Neural progenitor cell (in vitro differentiated cells): ENCODE data around the gene ACKR3. TPM values are rescaled to one million over a fixed set of nuclear protein-coding genes. Genes with fewer than 3 reads are reported as not detected.
A peak's percentile ranks its signal among the peaks of the same experiment; 100 is the strongest.

Experiments used
- DNase-seq: peaks from one replicate; pipeline ENCODE4 v3.0.0-alpha.2; 2016; ENCODE audit warnings: low spot score
- H2AFZ ChIP-seq: fragments of 200-600 bp; sonication (generic); replicated peaks from 2 replicates; pipeline ENCODE4 v1.6.1; 2016; ENCODE audit warnings: antibody characterized with exemption
- H3F3A ChIP-seq: fragments of 200-600 bp; sonication (generic); 2 replicates; pipeline ENCODE4 v1.6.1; 2016; ENCODE audit warnings: antibody characterized with exemption, low read depth
- H3K27ac ChIP-seq: fragments of 200-600 bp; sonication (generic); 2 replicates; pipeline ENCODE4 v1.5.1; 2016; ENCODE audit warnings: mild to moderate bottlenecking
- H3K27me3 ChIP-seq: fragments of 200-600 bp; sonication (generic); 2 replicates; pipeline ENCODE4 v1.6.1; 2016; ENCODE audit warnings: mild to moderate bottlenecking, moderate library complexity
- H3K36me3 ChIP-seq: fragments of 200-600 bp; sonication (generic); 2 replicates; pipeline ENCODE4 v1.5.1; 2016
- H3K4me1 ChIP-seq: fragments of 200-600 bp; sonication (generic); 2 replicates; pipeline ENCODE4 v1.6.1; 2016; ENCODE audit warnings: mixed run types
- H3K4me2 ChIP-seq: fragments of 200-600 bp; sonication (generic); 2 replicates; pipeline ENCODE4 v1.6.1; 2016
- H3K4me3 ChIP-seq: fragments of 200-600 bp; sonication (generic); 2 replicates; pipeline ENCODE4 v1.5.1; 2016
- H3K79me2 ChIP-seq: fragments of 200-600 bp; sonication (generic); 2 replicates; pipeline ENCODE4 v1.6.1; 2016; ENCODE audit warnings: low read depth
- H3K9ac ChIP-seq: fragments of 200-600 bp; sonication (generic); 2 replicates; pipeline ENCODE4 v1.6.1; 2016
- H3K9me3 ChIP-seq: fragments of 200-600 bp; sonication (generic); 2 replicates; pipeline ENCODE4 v1.5.1; 2016; ENCODE audit warnings: low read depth
- H4K20me1 ChIP-seq: fragments of 200-600 bp; sonication (generic); 2 replicates; pipeline ENCODE4 v1.6.1; 2016; ENCODE audit warnings: low read depth
- H3K27ac Mint-ChIP-seq: 3 replicates; pipeline ENCODE4 v1.8.0; 2021; ENCODE audit warnings: mixed read lengths
- H3K27me3 Mint-ChIP-seq: 2 replicates; pipeline ENCODE4 v1.8.0; 2022; ENCODE audit warnings: low read depth, mild to moderate bottlenecking, inconsistent platforms, moderate library complexity, mixed read lengths; ENCODE audit not compliant: insufficient read depth
- H3K36me3 Mint-ChIP-seq: 3 replicates; pipeline ENCODE4 v1.8.0; 2021; ENCODE audit warnings: mixed read lengths
- H3K4me1 Mint-ChIP-seq: 3 replicates; pipeline ENCODE4 v1.8.0; 2021; ENCODE audit warnings: mixed read lengths
- H3K4me3 Mint-ChIP-seq: 3 replicates; pipeline ENCODE4 v1.8.0; 2021; ENCODE audit warnings: mild to moderate bottlenecking, moderate library complexity, mixed read lengths
- H3K9me3 Mint-ChIP-seq: 3 replicates; pipeline ENCODE4 v1.8.0; 2020; ENCODE audit warnings: mixed read lengths
- CTCF ChIP-seq: fragments of 200-600 bp; sonication (generic); IDR thresholded peaks from 2 replicates; pipeline ENCODE4 v1.5.1; 2017; ENCODE audit warnings: antibody characterized with exemption, mild to moderate bottlenecking
- EZH2 ChIP-seq: fragments of 200-600 bp; sonication (generic); IDR thresholded peaks from 2 replicates; pipeline ENCODE4 v1.6.1; 2017; ENCODE audit warnings: antibody characterized with exemption, mild to moderate bottlenecking, moderate library complexity
- EZH2phosphoT487 ChIP-seq: fragments of 200-600 bp; sonication (generic); IDR thresholded peaks from 2 replicates; pipeline ENCODE4 v1.6.1; 2017; ENCODE audit warnings: antibody characterized with exemption
- total RNA-seq: library from RNA; depleted of rRNA; stranded (reverse); fragments of >200 nt; gene quantifications from 2 replicates; pipeline ENCODE4 v1.2.3, GENCODE V29; 2015; ENCODE audit warnings: low replicate concordance

The ACKR3 gene
- total RNA-seq, 1 donor from 2014 or later: 1.6 TPM

- H3K4me1 Mint-ChIP-seq: peaks cover 25% of the 10 kb centered on the region
- no peak for DNase-seq
Observed at GRCh38 chr2:236562434-236562833, 7.2 kb upstream of the ACKR3 start.

GRCh38 chr2:236563953-236564352, 5.7 kb upstream of the ACKR3 start:
- H3K4me1 ChIP-seq: peaks cover 21% of the 10 kb centered on the region
- peaks cover 45% of the 10 kb centered on the region for H3K27me3 ChIP-seq
- no peak overlapping the region for H3K4me2 ChIP-seq
- peaks cover 15% of the 10 kb centered on the region for H3F3A ChIP-seq
- no peaks in the 10 kb centered on the region for H3K36me3 ChIP-seq
- H3K9ac ChIP-seq: no peak overlapping the region
- no peak overlapping the region for H3K27ac ChIP-seq
- Mint-ChIP-seq H3K27me3 (peaks cover 21% of the 10 kb centered on the region), H3K4me3 (no peak overlapping the region), H3K27ac (no peak overlapping the region), H3K4me1 (peaks cover 34% of the 10 kb centered on the region), H3K9me3 (peaks cover 11% of the 10 kb centered on the region), H3K36me3 (peaks cover 2% of the 10 kb centered on the region)
- no peaks in the 10 kb centered on the region for H3K9me3 ChIP-seq
- no peaks in the 10 kb centered on the region for H4K20me1 ChIP-seq
- no peak overlapping the region for H3K4me3 ChIP-seq
- H3K79me2 ChIP-seq: no peaks in the 10 kb centered on the region
- DNase-seq: no peak
- H2AFZ ChIP-seq: no peak overlapping the region
- TF ChIP-seq EZH2phosphoT487: no peak
- TF ChIP-seq CTCF: no peak
- no peak for TF ChIP-seq EZH2

More at GRCh38 chr2:236562434-236562833, 7.2 kb upstream of the ACKR3 start:
- Mint-ChIP-seq H3K27ac (no peak overlapping the region), H3K36me3 (peaks cover 2% of the 10 kb centered on the region), H3K9me3 (peaks cover 11% of the 10 kb centered on the region), H3K27me3 (peaks cover 21% of the 10 kb centered on the region), H3K4me3 (no peak overlapping the region)
- H3K79me2 ChIP-seq: no peaks in the 10 kb centered on the region
- TF ChIP-seq EZH2: no peak
- TF ChIP-seq EZH2phosphoT487: no peak
- TF ChIP-seq CTCF: peak; percentile 74
- no peak overlapping the region for H3K27ac ChIP-seq
- H3K9ac ChIP-seq: no peak overlapping the region
- H3K4me3 ChIP-seq: no peak overlapping the region
- H3F3A ChIP-seq: peaks cover 5% of the 10 kb centered on the region
- H3K9me3 ChIP-seq: no peaks in the 10 kb centered on the region
- no peak overlapping the region for H3K4me2 ChIP-seq
- H3K36me3 ChIP-seq: no peaks in the 10 kb centered on the region
- H2AFZ ChIP-seq: no peak overlapping the region
- H4K20me1 ChIP-seq: no peaks in the 10 kb centered on the region
- H3K27me3 ChIP-seq: peaks cover 29% of the 10 kb centered on the region
- peaks cover 8% of the 10 kb centered on the region for H3K4me1 ChIP-seq

- no peak overlapping the region for H3K27ac Mint-ChIP-seq
Observed at GRCh38 chr2:236565212-236565611, 4.4 kb upstream of the ACKR3 start.

More at GRCh38 chr2:236565212-236565611, 4.4 kb upstream of the ACKR3 start:
- Histone ChIP-seq H3K9ac (no peak overlapping the region), H3K4me2 (no peak overlapping the region), H4K20me1 (no peaks in the 10 kb centered on the region), H3K36me3 (no peaks in the 10 kb centered on the region), H3K27me3 (peaks cover 46% of the 10 kb centered on the region), H3K4me1 (peaks cover 31% of the 10 kb centered on the region), H3K4me3 (no peak overlapping the region), H3K9me3 (no peaks in the 10 kb centered on the region), H3F3A (peaks cover 28% of the 10 kb centered on the region), H3K27ac (no peak overlapping the region), H2AFZ (no peak overlapping the region), H3K79me2 (no peaks in the 10 kb centered on the region)
- TF ChIP-seq EZH2: no peak
- no peak for TF ChIP-seq EZH2phosphoT487
- TF ChIP-seq CTCF: no peak
- H3K9me3 Mint-ChIP-seq: peaks cover 11% of the 10 kb centered on the region
- no peak for DNase-seq
- peaks cover 2% of the 10 kb centered on the region for H3K36me3 Mint-ChIP-seq
- H3K27me3 Mint-ChIP-seq: peaks cover 23% of the 10 kb centered on the region
- no peak overlapping the region for H3K4me3 Mint-ChIP-seq
- H3K4me1 Mint-ChIP-seq: peaks cover 45% of the 10 kb centered on the region
